ENCODE results near the gene EMB.

DNA sequence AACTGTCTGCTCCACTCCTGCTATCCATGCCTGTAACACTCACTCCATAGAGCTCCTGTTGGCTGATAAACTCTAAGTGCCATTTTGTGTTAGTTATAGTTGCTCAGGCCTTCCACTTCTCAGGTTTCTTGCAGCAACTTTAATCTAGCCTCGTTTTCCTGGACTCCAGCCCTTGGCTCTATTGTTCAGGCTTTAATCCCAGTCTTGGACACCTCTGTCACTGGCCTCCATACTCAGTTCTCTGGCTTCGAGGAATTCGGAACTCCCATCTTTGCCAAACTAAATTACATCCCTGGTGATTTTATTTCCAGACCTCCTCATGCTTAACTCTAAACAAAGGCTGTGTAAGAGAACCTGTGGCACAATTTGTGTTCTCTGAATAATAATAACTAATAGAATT lies 39.8 kb downstream of the EMB start:
- TF ChIP-seq, protein P1, sequence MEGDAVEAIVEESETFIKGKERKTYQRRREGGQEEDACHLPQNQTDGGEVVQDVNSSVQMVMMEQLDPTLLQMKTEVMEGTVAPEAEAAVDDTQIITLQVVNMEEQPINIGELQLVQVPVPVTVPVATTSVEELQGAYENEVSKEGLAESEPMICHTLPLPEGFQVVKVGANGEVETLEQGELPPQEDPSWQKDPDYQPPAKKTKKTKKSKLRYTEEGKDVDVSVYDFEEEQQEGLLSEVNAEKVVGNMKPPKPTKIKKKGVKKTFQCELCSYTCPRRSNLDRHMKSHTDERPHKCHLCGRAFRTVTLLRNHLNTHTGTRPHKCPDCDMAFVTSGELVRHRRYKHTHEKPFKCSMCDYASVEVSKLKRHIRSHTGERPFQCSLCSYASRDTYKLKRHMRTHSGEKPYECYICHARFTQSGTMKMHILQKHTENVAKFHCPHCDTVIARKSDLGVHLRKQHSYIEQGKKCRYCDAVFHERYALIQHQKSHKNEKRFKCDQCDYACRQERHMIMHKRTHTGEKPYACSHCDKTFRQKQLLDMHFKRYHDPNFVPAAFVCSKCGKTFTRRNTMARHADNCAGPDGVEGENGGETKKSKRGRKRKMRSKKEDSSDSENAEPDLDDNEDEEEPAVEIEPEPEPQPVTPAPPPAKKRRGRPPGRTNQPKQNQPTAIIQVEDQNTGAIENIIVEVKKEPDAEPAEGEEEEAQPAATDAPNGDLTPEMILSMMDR (IDR thresholded peaks at IDR 0.05 in 8 of 11, conservative IDR thresholded peaks at IDR 0.05 in 3 of 11) = no peak
- no peak for TF ChIP-seq POLR2AphosphoS5 (IDR thresholded peaks at IDR 0.05)
